Measurements from ENCODE around the gene PGM1.

Gene PGM1

DNA sequence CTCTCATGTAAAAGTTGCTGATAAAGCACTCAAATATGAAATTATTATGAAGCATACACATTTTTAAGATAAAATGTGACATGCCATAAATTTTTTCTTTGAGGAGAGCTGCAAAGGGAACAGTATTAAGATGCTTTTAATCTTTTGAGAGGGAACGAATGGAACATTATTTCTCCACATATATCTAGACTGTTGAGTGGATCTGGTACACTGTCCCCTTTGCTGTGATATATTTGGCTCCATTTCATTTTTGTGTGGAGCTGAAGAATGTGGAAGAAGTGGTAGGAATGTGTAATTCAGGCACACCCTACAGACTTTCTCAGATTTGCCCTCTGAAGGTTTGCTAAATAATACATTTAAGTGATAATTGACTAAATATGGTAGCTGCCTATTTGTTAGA is 31.7 kb downstream of the PGM1 start:
- in situ Hi-C loops (cut with MboI; ENCODE audit: low pct_unique_long_range_greater_than_20kb, low sequenced_read_pairs): no loop called here
- no peak for DNase-seq

DNA sequence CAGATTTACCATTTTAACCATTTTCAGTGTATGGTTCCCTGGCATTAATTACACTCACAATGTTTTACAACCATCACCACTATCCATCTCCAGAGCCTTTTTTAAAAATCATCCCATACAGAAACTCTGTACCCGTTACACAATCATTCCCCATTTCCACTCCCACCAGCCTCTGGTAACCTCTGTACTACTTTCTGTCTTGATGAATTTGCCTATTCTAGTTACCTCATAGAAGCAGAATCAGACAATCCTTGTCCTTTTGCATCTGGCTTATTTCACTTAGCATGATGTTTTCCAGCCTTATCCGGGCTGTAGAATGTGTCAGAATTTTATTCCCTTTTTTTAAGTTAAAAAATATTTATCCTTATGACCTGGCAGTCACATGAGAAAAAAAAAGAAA is 33.0 kb downstream of the PGM1 start:
- in situ Hi-C loops (cut with MboI; ENCODE audit: low pct_unique_long_range_greater_than_20kb, low sequenced_read_pairs): no loop called here

DNA sequence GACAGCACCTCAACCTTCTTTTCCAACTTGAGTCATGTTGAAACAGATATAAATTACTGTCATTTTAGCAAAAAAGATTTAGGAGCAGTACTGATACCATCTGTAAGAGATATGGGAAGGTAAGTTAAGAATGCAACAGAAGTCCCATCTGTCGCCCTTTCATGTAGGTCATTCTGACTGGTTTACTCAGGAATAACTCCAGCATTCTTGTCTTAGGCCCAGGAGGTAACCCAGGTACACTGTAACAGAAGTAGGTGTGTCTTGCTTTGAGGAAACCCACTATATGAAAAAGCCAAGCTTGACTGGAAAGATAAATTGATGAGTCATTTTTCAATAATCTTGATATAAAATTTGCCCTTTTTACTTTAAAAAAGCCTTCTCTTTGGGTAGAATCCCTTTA is 35.4 kb downstream of the PGM1 start:
- no peak for DNase-seq
- in situ Hi-C loops (cut with MboI; ENCODE audit: low pct_unique_long_range_greater_than_20kb, low sequenced_read_pairs): no loop called here

More for the DNA sequence above, 33.0 kb downstream of the PGM1 start:
- DNase-seq: no peak

DNA sequence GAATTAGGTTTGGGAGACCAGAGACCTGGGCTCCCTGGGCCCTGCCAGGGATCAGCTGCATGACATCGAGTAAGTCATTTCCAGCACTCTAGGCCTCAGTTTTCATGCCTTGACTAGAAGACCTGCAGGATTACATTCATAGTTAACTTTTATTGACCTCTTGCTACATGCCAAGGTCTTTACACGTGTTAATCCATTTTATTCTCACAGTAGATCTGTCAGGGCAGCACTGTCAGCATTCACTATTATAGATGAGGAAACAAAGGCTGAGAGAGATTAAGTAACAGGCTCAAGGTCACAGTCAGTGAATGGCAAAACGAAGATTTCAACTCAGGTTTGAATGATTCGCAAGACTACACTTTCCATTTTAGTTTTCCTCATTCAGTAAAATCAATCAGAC is 37.0 kb downstream of the PGM1 start:
- in situ Hi-C loops (cut with MboI; ENCODE audit: low pct_unique_long_range_greater_than_20kb, low sequenced_read_pairs): no loop called here
- DNase-seq: no peak

DNA sequence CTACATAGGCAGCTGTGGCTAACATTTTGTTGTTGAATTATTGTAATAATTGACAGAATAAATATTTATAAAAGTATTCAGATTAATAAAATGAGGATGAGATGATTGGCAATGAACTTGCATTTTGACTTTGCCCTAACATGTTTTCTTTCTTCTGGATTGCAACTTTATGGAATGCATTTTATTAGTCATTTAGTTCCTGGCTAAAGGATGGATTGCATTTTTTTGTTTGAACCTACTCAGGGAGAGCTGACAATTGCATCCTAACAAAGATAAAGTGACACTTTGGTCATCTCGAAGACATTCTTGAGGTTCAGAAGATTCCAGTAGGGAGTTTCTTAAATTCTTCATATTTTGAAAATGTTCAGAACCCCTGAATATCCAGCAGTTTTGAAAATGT is 37.5 kb downstream of the PGM1 start:
- no peak for DNase-seq
- in situ Hi-C loops (cut with MboI; ENCODE audit: low pct_unique_long_range_greater_than_20kb, low sequenced_read_pairs): no loop called here

DNA sequence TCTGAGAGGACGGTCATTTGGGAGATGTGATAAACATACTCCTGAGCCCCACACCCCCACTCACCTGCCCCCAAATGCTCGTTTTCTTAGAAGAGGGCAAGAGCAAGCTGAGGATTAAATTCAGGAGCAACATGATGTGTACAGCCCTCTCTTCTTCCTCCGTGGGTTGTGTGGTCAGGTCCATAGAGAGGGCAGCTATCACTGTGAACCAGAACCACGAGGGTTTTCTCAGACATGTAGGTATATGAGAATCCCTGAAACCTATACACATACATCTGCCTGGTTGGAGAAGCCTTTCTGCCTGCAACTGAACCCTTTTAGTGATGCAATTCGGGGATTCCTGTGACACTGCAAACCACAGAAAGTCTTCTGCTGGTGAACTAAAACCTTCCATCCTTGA is 38.9 kb downstream of the PGM1 start:
- in situ Hi-C loops (cut with MboI; ENCODE audit: low pct_unique_long_range_greater_than_20kb, low sequenced_read_pairs): no loop called here
- no peak for DNase-seq

DNA sequence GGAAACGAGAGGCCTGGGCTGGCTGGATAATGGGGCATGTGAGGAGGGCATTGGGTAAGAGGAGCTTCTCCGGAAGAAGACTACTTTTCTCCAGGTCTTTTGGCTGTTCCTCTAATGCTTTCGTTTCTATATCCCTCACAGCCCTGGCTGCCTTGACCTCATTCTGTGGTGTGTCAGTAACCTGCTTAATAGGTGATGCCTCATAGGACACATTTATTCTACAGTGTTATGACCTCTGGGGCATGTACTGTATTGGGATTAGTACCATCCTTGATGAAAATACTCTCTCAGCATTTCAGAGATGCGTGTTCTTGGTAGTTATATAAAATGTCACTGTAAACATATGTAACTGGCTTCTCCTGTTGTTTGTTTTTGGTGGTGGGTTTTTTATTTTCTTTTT is 40.1 kb downstream of the PGM1 start:
- DNase-seq: no peak
- in situ Hi-C loops (cut with MboI; ENCODE audit: low pct_unique_long_range_greater_than_20kb, low sequenced_read_pairs): no loop called here

DNA sequence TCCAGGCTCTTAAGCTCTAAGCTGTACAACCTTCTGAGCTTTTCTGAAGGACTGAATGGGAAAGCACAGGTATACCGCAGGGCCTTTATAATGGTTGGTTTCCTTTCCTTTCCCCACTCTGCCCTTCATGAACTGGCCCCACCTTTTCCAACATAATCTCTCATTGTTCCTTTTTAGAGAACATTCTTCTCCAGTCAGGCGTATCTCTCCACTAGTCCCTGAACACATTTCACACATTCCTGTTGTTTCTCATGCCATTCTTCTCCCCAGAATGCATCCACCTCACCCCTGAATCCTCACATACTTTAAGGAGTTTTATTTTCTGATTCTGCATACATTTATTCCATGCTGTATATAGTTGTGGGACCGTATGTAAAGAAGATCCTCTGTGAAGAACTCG is 41.3 kb downstream of the PGM1 start:
- no peak for DNase-seq
- in situ Hi-C loops (cut with MboI; ENCODE audit: low pct_unique_long_range_greater_than_20kb, low sequenced_read_pairs): no loop called here

DNA sequence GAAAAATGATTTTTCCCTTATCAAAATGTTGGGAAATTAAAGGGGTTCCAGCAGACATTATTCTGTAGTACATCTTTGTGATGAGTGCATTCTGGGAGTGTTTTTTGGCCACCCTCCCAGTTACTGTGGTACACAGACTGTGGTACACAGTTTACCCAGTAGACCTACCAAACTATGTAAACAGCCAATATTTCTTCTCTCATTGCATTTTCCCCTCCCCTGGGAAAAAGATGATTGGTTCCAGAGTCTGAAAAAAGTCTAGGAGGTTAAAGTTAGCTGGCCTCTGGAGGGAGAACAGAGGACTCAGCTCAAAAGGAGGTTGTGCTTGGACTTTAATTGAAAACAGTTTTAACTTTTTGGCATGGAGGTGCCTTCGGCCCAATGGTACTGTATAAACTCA is 42.5 kb downstream of the PGM1 start:
- DNase-seq: no peak
- in situ Hi-C loops (cut with MboI; ENCODE audit: low pct_unique_long_range_greater_than_20kb, low sequenced_read_pairs): no loop called here

DNA sequence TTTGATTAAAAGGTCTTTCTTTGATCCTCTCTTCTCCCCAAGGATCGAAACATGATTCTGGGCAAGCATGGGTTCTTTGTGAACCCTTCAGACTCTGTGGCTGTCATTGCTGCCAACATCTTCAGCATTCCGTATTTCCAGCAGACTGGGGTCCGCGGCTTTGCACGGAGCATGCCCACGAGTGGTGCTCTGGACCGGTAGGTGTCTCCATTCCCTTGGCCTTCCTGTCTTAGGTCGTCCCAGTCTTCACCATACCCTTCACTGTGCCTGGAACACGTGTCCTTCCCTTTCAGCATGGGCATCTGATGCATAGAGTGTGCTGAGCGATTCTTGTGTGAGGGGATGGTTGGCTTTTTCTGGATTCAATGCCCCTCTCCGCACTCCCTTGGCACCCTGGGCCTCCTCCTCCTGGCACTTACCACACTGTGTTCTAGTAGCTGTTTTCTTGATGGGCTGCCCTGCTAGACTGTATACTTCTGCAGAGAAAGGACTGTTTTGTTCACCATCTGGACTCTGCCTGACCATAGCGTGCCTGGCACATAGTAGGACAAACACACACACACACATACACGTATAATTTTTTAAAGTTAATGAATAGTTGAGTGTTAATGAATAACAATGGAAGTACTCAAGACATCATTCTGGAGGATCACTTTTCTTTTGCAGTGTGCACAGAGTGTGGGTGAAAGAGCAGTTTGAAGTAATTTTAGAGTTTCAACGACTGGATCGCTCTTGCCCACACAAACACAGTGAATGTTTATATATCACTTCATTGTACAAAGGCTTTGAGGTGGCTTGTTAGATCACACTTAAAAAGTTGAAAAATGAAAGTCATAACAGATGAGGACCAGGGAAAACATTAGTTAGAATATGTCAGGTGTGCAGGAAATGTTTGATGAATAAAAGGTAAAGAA is 43.2 kb downstream of the PGM1 start:
- in situ Hi-C loops (cut with MboI; ENCODE audit: low pct_unique_long_range_greater_than_20kb, low sequenced_read_pairs): no loop called here
- DNase-seq: no peak

DNA sequence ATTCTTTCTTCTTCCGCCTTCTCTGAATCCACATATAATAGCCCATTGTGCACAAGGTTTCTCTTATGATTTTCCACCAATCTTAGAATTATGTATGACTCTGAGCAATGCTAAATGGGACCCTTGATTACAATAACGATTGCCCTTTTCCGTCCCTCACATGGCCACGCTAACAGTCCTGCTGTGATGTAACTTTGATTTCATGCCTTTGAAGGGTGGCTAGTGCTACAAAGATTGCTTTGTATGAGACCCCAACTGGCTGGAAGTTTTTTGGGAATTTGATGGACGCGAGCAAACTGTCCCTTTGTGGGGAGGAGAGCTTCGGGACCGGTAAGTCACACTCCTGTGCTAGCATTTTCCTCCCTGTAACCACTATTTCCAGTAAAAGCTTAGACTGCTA is 45.3 kb downstream of the PGM1 start:
- no peak for DNase-seq
- in situ Hi-C loops (cut with MboI; ENCODE audit: low pct_unique_long_range_greater_than_20kb, low sequenced_read_pairs): no loop called here

DNA sequence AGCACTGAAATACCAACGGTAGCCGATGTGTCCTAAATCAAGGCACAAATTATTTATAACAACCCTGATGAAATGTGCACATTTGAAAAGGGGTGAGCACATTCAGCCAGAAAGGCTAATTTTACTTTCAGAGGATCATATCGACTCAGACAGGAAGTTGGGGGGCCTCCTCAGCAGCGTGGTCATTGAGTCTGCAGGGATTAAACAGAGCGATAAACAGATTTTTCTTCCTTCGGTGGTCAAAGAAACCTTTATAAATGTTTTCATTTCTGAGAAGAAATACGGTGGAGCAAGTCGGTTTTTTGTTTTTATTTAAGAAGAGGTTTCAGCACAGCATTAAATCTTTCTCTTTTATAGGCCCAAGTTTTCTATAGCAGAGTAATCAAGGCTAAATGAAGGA is 45.7 kb downstream of the PGM1 start:
- in situ Hi-C loops (cut with MboI; ENCODE audit: low pct_unique_long_range_greater_than_20kb, low sequenced_read_pairs): no loop called here
- DNase-seq: no peak

DNA sequence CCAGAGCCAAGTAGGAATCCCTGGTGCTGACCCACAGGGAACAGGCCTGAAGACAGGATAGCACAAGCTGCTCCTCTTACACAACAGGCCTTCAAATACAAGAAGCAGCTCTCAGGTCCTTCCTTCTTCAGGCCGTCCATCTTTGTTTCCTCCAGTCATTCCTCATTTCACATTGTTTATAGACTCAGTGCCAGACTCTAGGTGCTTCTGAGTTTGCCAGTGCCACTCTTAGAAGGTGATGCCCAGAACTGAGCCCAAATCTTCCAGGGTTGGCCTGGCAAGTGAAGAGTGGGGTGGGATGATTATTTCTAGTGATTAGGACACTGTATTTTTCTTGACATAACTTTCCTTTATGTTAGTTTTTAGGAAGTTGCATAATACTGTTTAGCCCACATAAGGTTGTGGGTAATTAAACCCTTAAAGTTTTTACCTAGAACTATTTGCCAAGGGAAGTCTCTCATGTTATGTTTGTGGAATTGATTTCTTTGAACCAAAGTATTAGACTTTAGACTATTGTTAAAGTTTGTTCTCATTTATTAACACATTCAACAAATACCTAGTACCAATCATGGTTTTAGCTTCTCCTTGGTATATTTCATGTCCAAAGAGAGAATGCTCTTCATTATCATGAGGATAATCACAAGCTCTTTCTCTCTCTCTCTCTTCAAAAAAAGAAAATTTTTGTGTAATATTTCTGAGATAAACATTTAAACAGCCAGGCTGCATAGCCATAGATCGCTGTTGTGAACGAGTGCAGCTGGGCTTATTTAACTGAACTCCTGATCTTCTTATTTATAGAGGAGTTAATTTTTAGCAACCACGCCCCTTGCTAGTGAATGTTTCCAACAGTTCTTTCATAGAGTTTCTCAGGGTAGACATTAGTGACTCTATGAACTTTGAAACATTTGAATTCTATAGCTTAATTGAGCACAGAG is 47.7 kb downstream of the PGM1 start:
- DNase-seq: no peak
- in situ Hi-C loops (cut with MboI; ENCODE audit: low pct_unique_long_range_greater_than_20kb, low sequenced_read_pairs): no loop called here

DNA sequence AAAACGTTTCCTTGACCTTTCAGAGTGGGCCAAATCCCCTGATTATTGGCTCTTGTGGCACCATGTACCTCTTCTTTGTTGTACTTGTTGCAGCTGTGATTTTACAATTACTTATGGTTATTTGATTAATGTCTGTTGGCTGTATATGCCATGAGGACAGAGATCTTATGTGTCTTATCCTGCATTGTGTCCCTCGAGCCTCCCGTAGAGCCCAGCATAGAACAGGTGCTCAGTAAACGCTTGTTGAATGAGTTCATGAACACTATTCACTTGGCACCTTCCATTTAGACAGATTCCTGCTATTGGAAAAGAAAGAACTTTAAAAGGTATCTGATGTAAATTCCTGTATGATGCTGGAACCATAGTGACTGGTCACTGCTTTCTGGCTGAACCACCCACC is 48.4 kb downstream of the PGM1 start:
- no peak for DNase-seq
- in situ Hi-C loops (cut with MboI; ENCODE audit: low pct_unique_long_range_greater_than_20kb, low sequenced_read_pairs): no loop called here

DNA sequence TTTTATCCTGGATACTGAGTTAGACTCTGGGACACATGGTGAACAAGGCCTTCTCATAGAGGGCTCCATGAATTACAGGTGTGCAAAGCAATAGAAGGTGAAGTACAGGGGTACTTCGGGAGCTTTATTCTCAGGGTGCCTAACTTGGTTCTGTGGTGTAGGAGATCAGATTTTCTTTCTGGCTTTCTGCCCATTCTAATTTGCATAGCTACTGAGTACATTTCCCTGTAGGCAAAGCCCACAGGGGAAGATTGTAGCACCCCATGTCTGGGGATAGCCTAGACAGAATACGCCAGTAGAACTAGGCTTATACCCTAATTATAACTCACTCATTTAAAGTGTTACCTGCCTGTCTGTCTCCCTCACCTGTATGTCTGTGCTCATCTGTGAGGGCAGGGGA is 49.7 kb downstream of the PGM1 start:
- in situ Hi-C loops (cut with MboI; ENCODE audit: low pct_unique_long_range_greater_than_20kb, low sequenced_read_pairs): no loop called here
- DNase-seq: no peak

DNA sequence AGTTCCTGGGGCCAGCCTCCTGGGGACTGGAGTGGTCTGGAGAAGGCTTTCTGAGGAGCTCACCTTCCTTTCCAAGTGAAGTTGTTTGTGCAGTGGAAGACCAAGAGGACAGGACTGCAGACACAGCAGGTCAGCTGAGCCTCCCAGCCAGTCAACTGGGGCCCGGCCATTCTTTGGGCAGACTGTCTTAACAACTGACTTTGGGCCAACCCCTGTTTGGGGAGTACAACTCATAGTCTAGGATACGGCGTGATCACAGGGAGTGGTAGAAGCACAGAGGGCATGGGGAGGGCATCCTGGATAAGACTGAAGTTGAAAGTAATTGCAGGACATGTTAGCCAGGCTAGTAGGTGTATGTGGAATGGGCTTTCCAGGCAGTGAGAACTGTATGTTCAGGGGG is 50.3 kb downstream of the PGM1 start:
- DNase-seq: no peak
- in situ Hi-C loops (cut with MboI; ENCODE audit: low pct_unique_long_range_greater_than_20kb, low sequenced_read_pairs): no loop called here

DNA sequence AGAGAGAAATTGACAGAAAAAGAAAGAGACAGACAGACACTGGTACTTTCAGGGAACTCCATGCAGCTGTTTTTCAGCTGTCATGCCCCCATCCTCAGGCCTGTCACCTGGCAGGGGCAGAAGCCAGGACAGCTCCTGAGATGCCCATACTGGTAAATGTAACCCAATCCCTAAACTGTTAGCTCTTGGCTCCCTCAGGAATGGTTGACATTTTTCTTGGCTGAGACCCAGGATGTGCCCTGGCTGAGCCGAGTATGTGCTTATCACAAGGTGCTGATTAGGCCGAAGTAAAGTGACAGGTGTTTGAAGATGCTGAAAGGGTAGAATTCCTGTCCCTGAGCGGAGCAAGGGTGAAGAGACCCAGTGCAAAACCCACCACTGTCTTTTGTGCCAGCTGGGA is 50.7 kb downstream of the PGM1 start:
- no peak for DNase-seq
- in situ Hi-C loops (cut with MboI; ENCODE audit: low pct_unique_long_range_greater_than_20kb, low sequenced_read_pairs): no loop called here

DNA sequence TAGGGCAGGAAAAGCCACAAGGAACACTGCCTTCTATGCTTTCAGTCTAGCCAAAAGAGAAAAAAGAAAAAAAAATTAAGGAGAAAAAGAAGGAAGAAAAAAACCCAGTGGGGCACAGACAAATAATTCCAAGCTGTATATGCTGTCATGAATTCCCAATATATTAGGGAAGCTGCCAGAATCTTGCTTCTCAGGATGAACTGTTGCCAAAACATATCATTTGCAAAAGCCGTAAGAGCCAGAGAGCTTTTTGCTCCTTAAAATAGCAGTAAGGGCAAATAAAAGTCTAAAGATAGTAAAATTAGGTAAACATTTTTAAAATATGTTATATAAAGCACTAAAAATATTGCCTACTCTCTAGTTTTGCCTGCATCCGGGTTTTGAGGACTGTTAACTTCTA is 52.1 kb downstream of the PGM1 start:
- DNase-seq: no peak

DNA sequence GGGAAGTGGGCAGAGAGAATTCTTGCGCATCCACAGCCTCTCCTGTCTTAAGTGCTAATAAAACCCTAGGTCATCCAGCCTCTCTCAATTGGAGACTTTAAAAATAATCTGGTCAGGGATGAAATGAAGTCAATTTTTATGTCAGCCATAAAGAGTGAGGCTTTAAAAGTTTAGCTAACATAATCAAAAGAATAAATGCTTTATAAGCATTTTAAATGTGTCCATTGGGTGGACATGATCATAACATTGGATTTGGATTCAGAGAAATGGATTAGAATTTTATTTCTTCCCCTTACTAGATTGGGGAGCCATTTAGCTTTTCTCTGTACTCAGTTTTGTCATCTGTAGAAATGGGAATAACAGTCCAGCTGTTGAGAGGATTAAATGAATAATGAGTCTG is 55.5 kb downstream of the PGM1 start:
- in situ Hi-C loops (cut with MboI; ENCODE audit: low pct_unique_long_range_greater_than_20kb, low sequenced_read_pairs): no loop called here
- no peak for DNase-seq

More for the DNA sequence above, 52.1 kb downstream of the PGM1 start:
- in situ Hi-C loops (cut with MboI; ENCODE audit: low pct_unique_long_range_greater_than_20kb, low sequenced_read_pairs): no loop called here

DNA sequence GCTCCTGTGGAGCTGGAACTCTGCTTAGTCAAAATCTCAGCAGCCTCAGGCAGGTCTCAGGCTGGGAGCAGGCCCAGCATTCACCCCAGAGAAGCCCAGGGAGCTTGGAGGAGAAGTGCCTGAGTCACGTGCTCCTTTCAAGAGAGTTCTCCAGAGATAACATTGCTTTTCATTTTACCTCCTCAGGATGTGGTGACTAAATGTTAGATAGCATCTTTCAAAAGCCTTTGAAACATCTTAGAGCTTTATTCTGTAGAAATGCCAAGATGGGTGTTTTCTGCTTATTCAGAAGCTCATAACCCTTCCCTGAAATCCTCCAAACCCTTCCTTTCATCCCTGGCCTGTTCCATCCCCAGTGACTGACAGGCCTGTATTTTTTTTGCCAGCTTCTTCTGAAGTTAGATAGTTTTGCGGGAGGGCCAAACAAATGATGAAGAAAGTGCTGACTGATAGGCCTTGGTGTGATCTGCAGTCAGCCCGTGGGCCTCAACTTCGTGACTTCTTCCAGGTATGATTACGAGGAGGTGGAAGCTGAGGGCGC is 58.0 kb downstream of the PGM1 start:
- DNase-seq: no peak
- in situ Hi-C loops (cut with MboI; ENCODE audit: low pct_unique_long_range_greater_than_20kb, low sequenced_read_pairs): no loop called here
